Amniotic stem cell (primary cell): ENCODE results near the gene CDR2.
"Not testable (repeated sequence)": the region's sequence is repeated elsewhere in the genome, so short reads cannot be mapped to it uniquely, and the experiment has no call there.

Experiments used
- DNase-seq: peaks from one replicate; lab custom pipeline; 2025; lab: John Stamatoyannopoulos, UW

The CDR2 gene

DNA sequence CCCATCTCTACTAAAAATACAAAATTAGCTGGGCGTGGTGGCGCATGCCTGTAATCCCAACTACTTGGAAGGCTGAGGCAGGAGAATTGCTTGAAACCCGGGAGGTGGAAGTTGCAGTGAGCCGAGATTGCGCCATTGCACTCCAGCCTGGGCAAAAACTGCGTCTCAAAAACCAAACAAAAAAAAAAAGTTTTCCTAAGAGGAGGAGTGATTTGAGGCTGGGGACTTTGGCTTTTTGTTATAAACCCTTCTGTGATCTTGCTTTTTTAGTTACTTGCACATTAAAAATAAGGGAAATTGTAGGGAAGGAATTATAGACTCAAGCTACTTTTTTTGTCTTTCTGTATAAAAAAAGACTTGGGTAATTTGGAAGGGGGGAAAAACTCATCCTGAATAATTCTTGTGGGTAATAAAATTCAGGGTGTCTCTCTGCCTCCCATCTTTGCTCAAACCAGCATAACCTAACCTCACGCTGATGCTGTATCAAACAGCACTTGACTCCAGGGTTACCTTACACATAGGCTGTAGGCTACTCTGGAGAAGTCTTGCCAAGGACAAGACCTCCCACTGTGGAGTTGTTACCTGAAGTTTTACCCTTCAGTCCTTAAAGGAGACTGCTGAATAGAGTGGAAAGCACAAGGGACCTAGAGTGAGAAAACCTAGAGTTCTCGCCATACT, 1.7 kb upstream of the CDR2 start:
- no peak for DNase-seq

DNA sequence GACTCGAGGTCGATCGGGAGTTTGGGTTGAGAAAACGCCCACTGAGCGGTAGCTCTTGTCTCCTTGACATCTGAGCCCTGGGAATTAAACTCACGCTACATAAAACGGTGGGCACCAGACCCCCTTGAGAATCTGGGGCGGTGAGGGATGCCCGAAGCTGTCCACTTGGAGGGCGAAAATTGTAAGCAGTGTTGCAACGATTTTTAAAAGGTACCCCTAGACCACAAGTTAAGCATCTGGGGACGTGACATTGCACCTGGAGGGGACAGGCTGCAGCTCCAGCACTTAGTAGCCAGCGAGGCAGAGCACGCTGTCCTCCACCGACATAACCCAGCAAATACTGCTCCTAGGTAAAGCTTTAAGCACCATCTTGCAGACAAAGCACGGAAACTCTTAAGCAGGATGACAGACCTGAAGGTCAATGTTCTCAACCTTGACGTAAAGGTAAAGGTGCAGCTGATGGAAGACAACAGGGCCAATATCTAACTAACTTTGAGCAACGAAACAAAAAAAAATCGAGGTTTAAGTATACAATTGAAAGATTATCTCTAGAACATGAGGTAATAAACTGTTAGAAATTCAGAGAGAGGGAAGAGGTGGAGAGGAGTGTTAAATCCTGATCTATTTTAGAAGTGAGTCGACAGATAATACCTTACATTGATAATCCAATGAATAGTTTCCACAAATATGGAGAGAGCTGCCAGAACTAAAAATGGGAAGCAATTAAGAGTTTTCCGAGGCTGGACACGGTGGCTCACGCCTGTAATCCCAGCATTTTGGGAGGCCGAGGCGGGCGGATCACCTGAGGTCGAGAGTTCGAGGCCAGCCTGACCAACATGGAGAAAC, 921 bp upstream of the CDR2 start:
- no peak for DNase-seq

DNA sequence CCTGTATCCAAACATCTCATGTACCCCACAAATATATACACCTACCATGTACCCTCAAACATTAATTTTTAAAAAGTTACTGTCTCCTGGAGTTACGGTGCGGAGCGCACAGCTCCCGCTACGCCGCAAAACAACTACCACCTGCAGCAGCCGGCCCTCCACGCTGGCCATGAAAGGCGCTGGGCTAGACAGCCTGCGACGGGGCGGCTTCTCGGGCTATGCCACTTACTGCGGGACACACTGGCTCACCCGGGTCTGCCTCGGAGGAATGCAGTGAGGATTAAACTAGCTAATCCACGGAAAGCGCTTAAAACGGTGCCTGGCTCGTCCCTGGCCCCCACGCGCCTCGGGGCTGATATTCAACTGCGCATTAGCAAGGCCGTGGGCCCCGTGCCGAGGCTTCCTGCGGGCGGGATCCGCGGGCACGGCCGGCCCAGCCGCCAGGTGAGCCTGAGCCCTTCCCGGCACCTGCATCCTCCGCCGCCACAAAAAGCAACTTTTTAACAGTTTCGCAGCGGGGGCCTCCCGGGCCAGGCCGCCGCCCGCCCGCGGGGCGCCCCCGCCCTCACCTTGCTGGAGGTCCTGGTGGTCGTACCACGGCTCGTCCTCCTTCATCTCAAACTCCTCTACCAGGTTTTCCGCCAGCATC, 633 bp downstream of the CDR2 start:
- no peak for DNase-seq

DNA sequence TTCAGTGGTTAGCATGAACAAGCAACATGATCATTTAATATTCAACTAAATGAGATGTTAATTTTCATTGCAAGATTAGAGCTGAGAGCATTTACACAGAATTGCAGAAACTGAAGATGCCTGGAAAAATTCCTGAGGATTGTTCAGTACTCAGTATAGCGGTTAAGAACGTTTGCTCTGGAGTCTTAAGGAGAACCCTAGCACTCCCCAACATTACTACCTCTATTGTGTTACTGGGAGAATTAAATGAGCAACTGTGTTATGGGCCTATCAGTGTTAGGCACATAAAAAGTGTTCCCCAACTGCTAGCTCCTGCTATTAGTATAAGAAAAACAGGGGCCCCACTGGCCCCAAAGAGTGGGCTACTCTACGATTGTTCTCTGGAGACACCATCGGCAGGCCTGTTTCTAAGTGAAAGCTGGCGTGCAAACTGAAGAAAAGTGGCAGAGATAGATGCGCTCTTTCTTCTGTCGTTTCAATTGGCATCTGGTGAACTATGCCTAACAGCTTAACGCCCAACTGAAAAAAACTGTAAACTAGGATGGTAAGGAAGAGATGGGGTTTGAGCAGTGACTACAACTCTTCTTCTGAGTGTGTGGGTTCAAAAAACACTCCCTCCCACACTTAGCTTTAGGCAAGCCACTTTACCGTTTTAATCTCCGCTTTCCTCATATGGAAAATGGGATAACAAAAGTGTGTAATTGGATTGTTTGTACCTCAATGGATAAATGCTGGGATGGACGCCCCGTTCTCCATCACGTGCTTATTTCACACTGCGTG, 1.3 kb downstream of the CDR2 start:
- no peak for DNase-seq

DNA sequence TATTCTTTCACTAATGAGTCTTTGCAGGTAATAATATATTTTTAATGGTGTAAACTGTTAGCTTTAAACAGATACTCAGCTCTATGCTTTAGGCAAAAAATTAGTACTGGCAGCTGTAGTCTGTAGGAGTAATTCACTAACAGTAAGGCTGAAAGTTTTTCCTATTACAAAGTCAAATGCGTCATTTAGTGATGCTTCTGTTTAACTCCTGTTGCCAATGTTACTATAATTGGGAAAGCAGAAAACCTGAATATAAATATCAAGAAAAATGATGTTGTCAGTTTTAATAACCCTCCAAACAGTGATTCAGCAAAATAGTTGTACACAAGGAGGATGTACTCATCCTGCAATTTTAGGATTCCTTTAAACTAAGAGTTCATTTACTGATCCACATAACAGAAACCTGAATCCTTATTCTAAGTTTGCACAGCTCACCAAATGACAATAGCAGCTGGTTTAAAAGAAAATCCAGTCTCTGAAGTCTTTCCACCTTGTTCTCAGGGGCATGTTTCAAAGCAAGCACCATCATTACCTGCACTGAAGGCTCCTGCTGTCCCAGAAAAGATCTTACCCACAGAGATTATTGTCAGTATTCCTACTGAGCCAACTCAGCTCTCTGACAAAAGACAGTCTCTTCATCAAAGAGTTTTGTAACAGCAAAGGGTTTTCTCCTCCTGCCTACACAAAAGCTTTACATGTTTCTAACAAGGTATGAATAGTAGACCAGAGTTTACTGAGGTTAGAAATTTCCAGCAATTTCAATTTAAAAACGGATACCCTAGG, 4.2 kb downstream of the CDR2 start:
- no peak for DNase-seq

DNA sequence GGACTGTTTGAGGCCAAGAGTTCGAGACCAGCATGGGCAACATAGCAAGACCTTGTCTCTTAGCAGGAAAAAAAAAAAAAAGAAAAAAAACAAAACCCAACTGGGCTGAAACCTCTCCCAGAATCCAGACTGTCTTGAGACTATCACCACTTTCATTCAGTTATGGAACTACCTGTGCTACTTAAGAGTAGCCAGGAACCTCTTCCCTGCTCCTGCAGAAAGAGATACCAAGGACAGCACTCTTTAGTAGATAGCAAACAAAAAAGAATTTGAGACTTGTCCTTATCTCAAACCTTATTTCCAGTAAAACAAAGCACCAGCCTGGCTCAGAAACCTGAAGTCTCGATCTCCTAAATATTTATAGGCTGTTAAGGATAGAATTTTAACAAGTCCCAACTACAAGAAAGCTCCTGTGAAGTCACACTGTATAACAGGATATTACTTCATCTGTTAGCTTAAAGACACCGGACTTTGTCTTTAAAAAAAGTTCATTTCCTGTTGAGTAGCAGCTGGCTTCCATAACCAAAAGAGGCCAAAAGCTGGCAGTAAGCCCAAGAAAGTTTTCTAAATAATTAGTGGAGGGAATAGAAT, 5.1 kb downstream of the CDR2 start:
- no peak for DNase-seq

DNA sequence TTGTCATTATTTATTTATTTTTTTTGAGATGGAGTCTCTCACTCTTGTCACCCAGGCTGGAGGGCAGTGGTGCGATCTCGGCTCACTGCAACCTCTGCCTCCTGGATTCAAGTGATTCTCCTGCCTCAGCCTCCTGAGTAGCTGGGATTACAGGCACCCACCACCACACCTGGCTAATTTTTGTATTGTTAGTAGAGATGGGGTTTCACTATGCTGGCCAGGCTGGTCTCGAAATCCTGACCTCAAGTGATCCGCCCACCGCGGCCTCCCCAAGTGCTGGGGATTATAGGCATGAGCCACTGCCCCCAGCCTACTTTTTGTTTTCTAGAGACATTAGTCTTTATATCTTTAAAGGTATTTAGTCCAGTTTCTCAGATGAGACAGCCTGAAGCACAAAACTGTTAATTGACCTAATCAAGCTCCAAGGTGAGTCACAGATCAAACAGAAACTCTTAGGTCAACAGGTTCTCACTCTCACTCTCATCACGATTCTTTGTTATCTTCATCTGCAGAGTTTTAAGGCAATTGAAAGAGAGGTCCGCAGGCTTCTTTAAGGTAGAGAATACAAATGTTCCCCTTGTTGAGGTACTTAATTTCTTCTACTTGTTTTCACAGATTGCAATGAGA, 6.1 kb downstream of the CDR2 start:
- DNase-seq, result not testable (repeated sequence)

DNA sequence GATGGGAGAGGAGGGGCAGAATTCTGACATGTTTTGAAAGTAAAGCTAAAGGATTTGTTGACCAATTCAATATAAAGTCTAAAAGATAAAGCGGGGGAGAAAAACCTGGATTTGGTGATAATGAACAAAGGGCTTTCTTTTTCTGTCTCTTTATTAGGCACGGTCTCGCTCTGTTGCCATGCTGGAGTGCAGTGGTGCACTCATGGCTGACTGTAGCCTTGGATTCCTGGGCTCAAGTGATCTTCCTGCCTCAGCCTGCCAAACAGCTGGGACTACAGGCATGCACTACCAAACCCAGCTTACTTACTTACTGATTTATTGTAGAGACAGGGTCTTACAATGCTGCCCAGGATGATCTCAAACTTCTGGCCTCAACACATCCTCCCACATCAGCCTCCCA, 7.5 kb downstream of the CDR2 start:
- no peak for DNase-seq

DNA sequence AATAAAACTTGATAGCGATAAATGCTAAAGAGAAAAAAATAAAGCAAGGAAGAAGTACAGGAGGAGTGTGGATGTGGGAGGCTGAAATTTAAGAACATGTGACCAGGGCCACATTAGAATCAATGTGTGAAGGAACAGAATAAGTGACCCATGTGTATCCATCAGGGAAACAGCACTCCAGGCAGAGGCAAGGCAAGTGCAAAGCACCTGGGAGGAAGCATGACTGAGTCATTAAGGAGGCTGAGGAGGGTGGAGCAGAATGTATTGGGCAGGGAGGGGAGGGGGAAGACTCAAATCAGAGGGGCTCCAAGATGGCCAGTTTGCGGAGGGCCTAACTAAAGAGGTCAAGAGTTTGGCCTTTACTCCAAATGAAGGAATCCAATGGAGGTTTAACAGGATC, 8.0 kb downstream of the CDR2 start:
- no peak for DNase-seq

DNA sequence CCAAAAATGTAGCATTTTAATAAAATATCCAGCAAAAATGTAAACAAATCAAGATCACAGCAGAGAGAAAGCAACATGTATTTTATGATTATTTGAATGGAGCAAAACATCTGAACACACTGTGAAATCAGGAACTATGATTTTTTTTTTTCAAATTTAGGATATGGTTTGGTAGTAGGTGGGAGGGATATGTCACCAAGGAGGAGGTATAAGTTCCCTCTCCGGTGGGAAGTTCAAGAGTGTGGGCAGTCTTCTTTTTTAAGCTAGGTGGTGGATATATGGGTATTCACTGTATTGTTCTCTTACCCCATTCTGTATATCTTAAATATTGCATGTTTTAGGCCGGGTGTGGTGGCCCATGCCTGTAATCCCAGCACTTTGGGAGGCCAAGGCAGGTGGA, 10.2 kb downstream of the CDR2 start:
- no peak for DNase-seq

DNA sequence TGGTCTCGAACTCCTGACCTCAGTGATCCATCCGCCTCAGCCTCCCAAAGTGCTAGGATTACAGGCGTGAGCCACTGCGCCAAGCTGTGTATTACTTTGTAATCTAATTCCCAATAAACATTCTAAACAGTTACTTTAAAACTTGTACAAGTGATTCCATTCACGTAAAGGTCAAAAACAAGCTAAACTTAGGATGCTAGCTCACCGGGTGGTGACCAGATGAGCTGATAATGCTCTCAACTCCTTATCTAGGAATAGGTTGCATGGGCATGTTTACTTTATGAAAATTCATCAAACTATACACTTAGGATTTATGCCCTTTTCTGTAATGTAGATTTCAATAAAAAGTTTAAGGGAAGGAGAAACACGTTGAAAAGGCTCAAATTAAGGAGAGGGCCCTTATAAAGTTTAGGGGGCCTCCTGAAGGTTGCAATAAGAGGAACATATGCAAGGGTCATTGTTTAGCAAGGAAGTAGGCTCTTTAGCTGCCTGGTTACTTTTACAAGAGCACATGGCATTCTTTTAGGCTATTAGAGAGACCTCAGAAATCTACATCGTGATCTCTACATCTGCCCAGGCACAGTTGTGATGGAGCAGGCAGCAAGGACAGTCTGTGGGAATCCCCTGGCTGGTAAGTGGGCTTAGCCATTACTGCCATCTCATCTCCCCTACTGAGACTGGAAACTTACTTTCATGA, 13.3 kb downstream of the CDR2 start:
- no peak for DNase-seq

DNA sequence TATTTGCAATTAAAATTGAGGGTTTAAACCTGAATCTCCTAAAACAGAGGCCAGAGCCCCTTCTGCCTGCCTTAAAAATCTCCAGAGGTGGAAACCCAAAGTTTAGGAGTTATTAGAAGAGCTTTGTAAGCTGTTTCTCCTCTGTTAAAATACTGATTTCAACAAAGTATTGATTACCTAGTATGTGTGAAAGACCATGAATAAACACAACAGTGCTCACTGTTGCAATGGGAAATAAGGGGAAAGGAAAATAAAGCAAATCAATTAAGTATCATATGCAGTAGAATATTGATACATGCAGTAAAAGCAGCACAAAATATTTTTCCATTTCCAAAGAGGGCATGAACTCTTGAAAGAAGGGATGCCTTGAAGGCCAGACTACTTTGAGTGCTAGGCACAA, 14.7 kb downstream of the CDR2 start:
- DNase-seq, result no peak

DNA sequence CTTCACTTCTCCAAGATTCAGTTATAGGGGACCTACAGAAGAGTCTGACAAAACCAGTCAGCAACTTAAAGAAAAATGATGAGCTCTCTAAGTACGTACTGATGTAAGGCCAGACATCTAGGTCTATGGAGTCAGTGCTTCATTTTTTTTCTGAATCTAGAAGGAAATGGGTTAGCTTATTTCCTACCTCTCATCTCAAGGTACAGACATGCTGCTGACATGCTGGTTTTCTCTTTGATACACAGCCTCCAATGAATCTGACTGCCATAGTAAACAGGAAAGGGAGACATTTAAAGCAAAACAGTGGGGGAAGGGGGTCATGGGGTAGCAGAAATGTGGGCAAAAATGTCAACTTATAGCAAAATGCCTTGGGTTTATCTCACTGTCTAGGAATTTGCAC, 16.4 kb downstream of the CDR2 start:
- no peak for DNase-seq

DNA sequence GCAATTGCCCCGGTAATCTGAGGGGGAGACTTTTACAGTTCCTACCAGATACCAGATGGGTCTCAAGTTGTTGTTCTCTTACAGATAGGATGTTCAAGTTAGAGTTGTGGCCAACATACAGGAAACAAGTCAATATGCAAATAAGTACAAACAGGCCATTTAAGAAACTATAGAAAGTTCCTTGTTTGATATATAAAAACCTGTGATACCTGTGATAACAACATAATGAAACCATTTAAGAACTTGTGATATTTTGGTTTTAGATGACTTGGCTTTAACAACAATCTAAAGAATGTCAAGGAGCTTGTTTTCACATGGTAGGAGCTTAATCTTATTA, 16.8 kb downstream of the CDR2 start:
- no peak for DNase-seq

DNA sequence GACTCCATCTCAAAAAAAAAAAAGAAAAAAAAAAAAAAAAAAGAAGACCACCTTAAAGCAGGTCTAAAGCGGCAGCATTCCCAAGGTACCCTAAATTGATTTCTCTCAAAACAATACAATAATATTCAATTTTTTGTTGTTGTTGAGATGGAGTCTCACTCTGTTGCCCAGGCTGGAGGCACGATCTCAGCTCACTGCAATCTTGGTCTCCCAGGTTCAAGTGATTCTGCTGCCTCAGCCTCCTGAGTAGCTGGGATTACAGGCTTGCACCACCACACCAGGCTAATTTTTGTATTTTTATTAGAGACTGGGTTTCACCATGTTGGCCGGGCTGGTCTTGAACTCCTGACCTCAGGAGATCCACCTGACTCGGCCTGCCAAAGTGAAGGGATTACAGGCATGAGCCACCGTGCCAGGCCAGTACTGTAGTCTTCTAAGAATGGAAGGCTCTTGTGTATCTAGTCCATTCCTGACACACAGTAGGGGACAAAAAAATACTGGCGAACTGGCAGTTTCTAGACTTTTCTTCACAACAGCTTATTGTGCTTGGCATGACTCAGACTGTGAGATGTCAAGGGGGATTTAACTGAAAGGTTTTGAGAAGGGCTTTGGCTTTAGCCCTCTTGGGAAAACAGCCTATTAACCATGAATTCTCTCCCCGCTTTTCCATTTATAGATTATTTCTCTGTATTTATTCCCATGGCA, 17.3 kb downstream of the CDR2 start:
- no peak for DNase-seq

DNA sequence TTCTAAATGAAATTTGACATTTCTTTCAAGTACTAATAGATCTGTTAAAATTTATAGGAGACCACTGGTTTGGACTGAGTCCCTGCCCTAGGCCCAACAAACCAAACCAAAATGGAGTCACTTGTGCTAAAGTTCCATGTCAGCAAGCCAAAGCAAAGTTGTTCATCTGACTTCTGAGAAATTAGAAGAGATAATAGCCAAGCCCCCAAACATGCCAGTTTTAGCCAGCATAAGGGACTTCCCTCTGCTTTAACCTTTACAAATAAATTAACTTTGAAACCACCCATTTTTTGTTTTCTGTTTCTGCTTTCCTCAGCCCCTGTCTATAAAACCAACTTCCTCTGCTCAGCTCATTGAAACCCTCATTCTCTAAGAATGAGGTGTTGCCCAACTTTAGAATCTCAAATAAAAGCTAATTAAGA, 18.9 kb downstream of the CDR2 start:
- no peak for DNase-seq

DNA sequence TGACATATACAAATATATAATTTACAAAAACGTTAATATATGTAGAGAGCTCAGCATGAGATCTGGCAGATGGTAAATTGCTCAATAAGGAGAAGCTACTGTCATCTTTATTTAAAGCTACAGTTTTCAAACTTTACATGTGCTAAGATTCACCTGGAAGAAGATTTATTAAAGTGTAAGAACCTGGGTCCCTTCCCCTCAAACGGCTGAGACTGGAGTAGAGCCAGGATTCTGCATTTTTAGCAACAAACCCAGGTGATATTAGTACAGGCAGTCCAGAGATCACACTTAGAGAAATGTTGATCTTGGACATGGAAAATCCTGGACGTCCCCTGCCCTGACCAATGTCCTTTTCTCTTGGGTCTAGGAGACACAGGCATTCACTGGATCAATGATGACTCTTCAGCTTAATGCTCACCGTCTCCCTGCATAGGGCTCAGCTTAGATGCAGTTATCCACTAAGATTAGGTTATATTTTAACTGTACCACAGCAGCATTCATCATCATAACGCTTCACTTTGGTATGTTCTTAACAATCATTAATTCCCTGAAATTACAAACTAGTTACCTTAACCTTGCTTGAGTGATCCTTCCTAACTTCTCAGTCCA, 20.4 kb downstream of the CDR2 start:
- no peak for DNase-seq

DNA sequence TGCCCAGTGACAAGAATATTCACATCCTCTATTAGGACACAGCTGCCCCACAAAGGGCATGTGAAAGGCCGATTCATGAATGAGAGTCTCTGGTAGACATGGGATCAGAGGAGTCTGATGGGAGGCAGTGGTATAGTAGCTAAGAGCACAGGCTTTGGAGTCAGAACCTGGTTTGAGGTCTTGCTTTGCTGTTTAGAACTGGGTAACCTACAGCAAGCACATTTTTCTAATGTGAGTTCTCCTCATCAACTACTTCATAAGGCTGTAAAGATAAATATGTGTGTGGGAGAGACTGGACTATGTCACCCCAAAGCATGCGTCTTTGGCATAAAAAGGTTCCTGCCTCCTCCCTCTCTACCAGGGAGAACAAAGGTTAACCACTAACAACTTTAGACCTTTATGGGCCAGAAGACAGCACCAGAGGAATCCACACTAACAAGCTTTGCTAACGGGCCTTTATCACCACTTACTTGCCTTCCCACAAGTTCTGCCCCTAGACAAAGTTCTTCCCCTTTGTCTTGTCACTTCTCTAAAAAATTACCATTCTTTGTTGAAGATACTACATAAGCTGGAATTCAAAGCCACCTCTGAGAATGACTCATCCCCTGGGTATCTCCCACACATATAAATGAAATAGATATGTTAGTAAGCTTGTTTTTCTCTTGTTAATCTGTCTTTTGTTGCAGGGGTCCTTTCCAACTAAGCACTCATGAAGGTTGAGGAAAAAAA, 21.1 kb downstream of the CDR2 start:
- no peak for DNase-seq
